GM19324 (cell line): ENCODE data around the gene BGN.

Source experiments
- ATAC-seq: cut with Tn5 transposase; IDR thresholded peaks from one replicate; pipeline ENCODE4 v1.9.1; 2021; ENCODE audit warnings: mild to moderate bottlenecking, moderate library complexity; ENCODE audit not compliant: unreplicated experiment, low FRiP score

The BGN gene

GRCh38 chrX:153501530-153501929, 6.8 kb downstream of the BGN start:
- ATAC-seq = no peak

GRCh38 chrX:153502131-153502530, 7.4 kb downstream of the BGN start:
- no peak for ATAC-seq

GRCh38 chrX:153502796-153503195, 8.0 kb downstream of the BGN start:
- ATAC-seq = no peak

GRCh38 chrX:153504445-153505016, 9.8 kb downstream of the BGN start:
- no peak for ATAC-seq

GRCh38 chrX:153505361-153505760, 10.6 kb downstream of the BGN start:
- no peak for ATAC-seq

GRCh38 chrX:153507484-153508178, 12.9 kb downstream of the BGN start:
- peak; percentile 69 for ATAC-seq

GRCh38 chrX:153509592-153509991, 14.8 kb downstream of the BGN start:
- ATAC-seq = no peak

- ATAC-seq = no peak
These were observed 15.6 kb downstream of the BGN start for GRCh38 chrX:153510383-153510782.

GRCh38 chrX:153511784-153512500, 17.2 kb downstream of the BGN start:
- ATAC-seq = no peak

GRCh38 chrX:153512501-153512893, 17.7 kb downstream of the BGN start:
- ATAC-seq = no peak

- no peak for ATAC-seq
These were observed 18.5 kb downstream of the BGN start for GRCh38 chrX:153513265-153513664.

GRCh38 chrX:153514259-153514658, 19.5 kb downstream of the BGN start:
- ATAC-seq = no peak

- no peak for ATAC-seq
These were observed 20.7 kb downstream of the BGN start for GRCh38 chrX:153515435-153515834.

GRCh38 chrX:153516073-153516472, 21.3 kb downstream of the BGN start:
- no peak for ATAC-seq

- no peak for ATAC-seq
These were observed 22.6 kb downstream of the BGN start, which contains the start of gene ATP2B3 for GRCh38 chrX:153517423-153517822. Gene ATP2B3 (plus strand): TSS chrX:153517642. CDS start chrX:153536248, 18,606 bp downstream.

- ATAC-seq = no peak
These were observed 23.4 kb downstream of the BGN start for GRCh38 chrX:153517946-153518834.

- ATAC-seq = no peak
These were observed 24.9 kb downstream of the BGN start for GRCh38 chrX:153519569-153520286.

- no peak for ATAC-seq
These were observed 25.6 kb downstream of the BGN start for GRCh38 chrX:153520287-153520917.

GRCh38 chrX:153521034-153521433, 26.3 kb downstream of the BGN start:
- no peak for ATAC-seq

GRCh38 chrX:153522259-153522658, 27.5 kb downstream of the BGN start:
- no peak for ATAC-seq
